ENCODE measurements around the gene CCNL2. TPM values are rescaled to one million over a fixed set of nuclear protein-coding genes. Genes with fewer than 3 reads are reported as not detected.

CCNL2 gene
- polyA plus RNA-seq, 2 of the 4 experiments (the other 2 are of a cell fraction) = 85.5 to 111 TPM

DNA sequence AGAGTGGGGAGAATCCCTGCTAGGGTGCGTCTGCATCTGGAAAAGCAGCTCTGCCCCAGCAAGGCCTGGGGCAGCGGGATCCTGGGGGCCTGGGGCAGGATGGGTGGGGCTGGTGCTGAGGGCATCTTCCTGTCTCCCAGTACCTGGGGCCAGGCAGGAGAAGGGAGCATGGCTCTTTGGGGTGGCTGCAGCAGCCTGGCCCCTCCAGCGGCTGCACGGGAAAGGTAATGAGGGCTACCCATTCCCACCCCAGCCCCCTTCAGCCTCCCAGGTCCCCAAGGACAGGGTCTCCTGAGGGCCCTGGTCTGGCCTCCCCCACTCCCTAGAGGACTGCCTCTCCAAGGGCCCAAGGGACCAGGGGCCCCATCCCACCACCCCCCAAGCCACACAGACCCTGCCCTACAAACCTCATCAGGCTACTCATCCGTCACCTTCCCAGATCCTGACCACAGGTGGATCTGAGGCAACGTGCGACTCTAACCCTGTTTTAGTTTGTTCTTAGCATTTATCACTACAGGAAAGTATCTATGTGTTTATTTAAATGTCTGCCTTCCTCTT, 22.9 kb upstream of the CCNL2 start (continued):
- TF ChIP-seq, protein P1, sequence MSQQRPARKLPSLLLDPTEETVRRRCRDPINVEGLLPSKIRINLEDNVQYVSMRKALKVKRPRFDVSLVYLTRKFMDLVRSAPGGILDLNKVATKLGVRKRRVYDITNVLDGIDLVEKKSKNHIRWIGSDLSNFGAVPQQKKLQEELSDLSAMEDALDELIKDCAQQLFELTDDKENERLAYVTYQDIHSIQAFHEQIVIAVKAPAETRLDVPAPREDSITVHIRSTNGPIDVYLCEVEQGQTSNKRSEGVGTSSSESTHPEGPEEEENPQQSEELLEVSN (IDR thresholded peaks at IDR 0.05; ENCODE audit: borderline replicate concordance, low read depth) = no peak
- no peak for TF ChIP-seq SREBF2 (IDR thresholded peaks at IDR 0.05)

DNA sequence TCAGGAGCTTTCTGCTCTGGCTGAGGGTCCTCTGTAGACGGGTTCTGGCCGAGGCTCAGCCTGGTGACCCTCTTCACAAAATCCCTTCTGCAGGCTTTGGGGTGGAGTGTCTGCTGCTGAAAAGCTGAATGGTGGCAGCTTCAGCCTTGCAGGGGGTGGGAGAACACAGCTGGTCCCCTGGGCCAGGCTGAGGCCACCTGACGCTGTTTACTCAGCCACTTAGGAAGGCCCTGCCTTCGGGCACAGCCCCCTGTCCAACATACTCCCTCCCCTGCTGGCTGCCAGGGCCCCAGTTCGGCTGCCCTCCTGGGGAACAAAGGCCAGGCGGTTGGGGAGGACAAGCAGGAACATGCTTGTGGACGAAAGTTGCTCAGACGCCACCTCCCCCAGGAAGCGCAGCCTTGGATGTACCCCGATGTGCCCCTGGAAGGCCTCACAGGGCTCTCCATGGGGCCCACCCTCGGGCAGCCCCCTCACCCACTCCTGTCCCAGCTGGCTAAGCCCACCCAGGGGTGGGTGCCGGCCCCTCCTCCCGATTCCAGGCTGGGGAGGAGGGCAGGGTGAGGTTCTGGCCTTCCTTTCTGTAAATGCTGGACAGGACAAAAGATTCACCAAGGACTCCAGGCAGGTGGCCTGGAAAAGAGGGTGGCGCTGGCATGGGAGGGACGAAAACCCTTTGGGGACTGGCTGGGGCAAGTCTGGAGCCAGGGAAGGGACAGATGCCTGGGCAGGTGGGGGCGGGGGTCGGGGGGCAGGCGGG, 22.2 kb upstream of the CCNL2 start, which contains the start of gene ANKRD65:
ANKRD65 (minus strand) TSS at position 130 of the 760 bp plus-strand sequence. CDS start 271 bp downstream, outside the sequence.
- Histone ChIP-seq H3K9me3 (no peaks in the 10 kb centered on the region), H3K4me1 (0 out of 3 replicates have a peak, but pooled peaks cover 3% of the 10 kb centered on the region), H3K27ac (peak within 1 kb of the TSS in 1 of 2 experiments; percentile 52; a peak in 2 of 6 replicates), H3K4me2 (no peak within 1 kb of the TSS), H3K4me3 (no peak within 1 kb of the TSS)
- 77% methylated on average over 7 of the region's 18 CpGs for WGBS (ENCODE audit: missing lambda C conversion rate)
- POLR2A ChIA-PET = no interaction called here
- no peak for FAIRE-seq
- CTCF ChIA-PET = no interaction called here
- no peak for DNase-seq (ENCODE audit: low read depth in 1 of 2, low spot score in 1 of 2)
- no peak for TF ChIP-seq TP53 (CRISPR knock-in tag; IDR thresholded peaks at IDR 0.05)
- TF ChIP-seq MAFK (IDR thresholded peaks at IDR 0.05; ENCODE audit: partially characterized antibody) = no peak
- no peak for ATAC-seq

DNA sequence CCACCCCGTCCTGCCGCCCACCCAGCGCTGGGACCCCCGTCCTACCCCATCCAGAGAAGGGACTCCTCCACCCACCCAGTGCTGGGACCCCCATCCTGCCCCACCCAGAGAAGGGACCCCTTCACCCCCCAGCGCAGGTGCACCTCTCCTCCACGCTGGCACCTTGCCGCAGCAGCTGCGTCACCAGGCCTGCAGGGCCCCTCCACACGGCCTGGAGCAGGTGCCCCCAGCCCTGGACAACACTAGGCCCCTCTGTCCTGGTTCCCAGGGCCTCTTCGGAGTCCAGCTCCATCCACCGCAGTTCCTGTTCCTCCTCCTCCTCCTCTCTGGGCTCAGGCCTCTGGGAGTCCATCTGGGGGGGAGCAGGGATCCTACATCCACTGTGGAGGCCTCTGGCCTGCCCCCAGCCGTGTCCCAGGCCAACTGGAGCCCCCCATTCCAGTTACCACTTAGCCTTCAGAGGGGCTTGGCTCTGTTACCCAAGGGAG, 21.6 kb upstream of the CCNL2 start:
- DNase-seq (ENCODE audit: low read depth in 1 of 2, low spot score in 1 of 2) (no peak), ATAC-seq (no peak), FAIRE-seq (no peak)
- Histone ChIP-seq H3K27ac (no peak overlapping the region), H3K4me3 (no peak overlapping the region), H3K9me3 (no peaks in the 10 kb centered on the region), H3K4me1 (0 out of 3 replicates have a peak, but pooled peaks cover 3% of the 10 kb centered on the region), H3K4me2 (no peak overlapping the region)
- WGBS (ENCODE audit: missing lambda C conversion rate) = 33% methylated on average over 1 of the region's 12 CpGs
- no peak for TF ChIP-seq GATA3 (IDR thresholded peaks at IDR 0.05; ENCODE audit: borderline replicate concordance)
- no peak for TF ChIP-seq ZC3H11A (IDR thresholded peaks at IDR 0.05)
- no peak for TF ChIP-seq JUN (IDR thresholded peaks at IDR 0.05)
- no peak for TF ChIP-seq TFCP2L1 (CRISPR knock-in tag; IDR thresholded peaks at IDR 0.05)
- TF ChIP-seq SREBF2 (IDR thresholded peaks at IDR 0.05) = no peak
- no peak for TF ChIP-seq TP53 (CRISPR knock-in tag; IDR thresholded peaks at IDR 0.05)
- TF ChIP-seq RARB (CRISPR knock-in tag; IDR thresholded peaks at IDR 0.05) = no peak
- POLR2A ChIA-PET = no interaction called here
- CTCF ChIA-PET = interaction anchor here (0.6 kb wide), 1 partner anchor 10 kb away, joined by 3 read pairs; no protein-coding TSS in a partner anchor

DNA sequence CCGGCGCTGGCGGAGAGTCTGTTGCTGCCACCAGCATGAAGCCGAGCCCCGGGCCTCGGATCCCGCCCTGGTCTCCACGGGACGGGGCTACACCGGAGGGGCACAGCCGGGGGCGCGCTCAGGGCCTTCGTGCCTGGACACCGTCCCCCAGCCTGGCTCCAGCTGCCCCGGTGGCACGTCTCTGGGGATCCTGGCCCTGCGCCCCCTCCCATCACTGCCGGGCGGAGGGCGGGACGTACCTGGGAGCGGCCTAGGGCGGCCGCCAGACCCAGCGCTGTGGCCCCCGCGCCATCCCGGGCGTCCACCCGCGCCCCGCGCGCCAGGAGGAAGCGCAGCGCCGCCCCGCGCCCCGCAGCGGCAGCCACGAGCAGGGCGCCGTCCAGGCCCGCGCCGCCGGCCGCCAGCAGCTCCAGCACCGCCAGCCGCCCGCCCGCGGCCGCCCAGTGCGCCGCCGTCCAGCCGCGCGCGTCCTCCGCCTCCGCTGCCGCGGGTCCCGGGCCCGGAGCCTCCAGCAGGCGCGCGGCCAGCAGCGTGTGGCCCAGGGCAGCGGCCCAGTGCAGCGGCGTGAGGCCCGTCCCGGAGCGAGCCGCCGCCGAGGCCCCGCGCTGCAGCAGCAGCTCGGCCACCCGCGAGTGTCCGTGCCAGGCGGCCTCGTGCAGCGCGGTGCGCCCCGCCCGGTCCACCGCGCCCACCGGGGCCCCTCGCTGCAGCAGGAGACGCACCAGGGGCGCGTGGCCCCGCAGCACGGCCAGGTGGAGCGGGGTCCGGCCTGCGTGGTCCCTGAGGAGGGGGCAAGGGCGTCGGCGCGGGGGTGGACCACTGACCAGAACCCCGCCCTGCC, 20.9 kb upstream of the CCNL2 start:
- DNase-seq (ENCODE audit: low read depth in 1 of 2, low spot score in 1 of 2) (no peak), ATAC-seq (no peak), FAIRE-seq (no peak)
- WGBS (ENCODE audit: missing lambda C conversion rate) = 91% methylated on average over 20 of the region's 112 CpGs
- ChIA-PET CTCF (interaction anchor here (0.6 kb wide), 1 partner anchor 11 kb away, joined by 3 read pairs; no protein-coding TSS in a partner anchor), POLR2A (no interaction called here)
- Histone ChIP-seq H3K4me1 (0 out of 3 replicates have a peak, but pooled peaks cover 3% of the 10 kb centered on the region), H3K27ac (no peak overlapping the region), H3K4me2 (no peak overlapping the region), H3K9me3 (no peaks in the 10 kb centered on the region), H3K4me3 (no peak overlapping the region)
- TF ChIP-seq, protein P2, sequence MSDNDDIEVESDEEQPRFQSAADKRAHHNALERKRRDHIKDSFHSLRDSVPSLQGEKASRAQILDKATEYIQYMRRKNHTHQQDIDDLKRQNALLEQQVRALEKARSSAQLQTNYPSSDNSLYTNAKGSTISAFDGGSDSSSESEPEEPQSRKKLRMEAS (IDR thresholded peaks at IDR 0.05) = no peak
- TF ChIP-seq SREBF2 (IDR thresholded peaks at IDR 0.05) = no peak
- no peak for TF ChIP-seq MAFK (IDR thresholded peaks at IDR 0.05; ENCODE audit: partially characterized antibody)
- TF ChIP-seq, protein P3, sequence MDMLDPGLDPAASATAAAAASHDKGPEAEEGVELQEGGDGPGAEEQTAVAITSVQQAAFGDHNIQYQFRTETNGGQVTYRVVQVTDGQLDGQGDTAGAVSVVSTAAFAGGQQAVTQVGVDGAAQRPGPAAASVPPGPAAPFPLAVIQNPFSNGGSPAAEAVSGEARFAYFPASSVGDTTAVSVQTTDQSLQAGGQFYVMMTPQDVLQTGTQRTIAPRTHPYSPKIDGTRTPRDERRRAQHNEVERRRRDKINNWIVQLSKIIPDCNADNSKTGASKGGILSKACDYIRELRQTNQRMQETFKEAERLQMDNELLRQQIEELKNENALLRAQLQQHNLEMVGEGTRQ (IDR thresholded peaks at IDR 0.05) = no peak
- TF ChIP-seq RAD21 (conservative IDR thresholded peaks at IDR 0.05 in 1 of 2, IDR thresholded peaks at IDR 0.05 in 1 of 2) = no peak
- TF ChIP-seq ZC3H11A (IDR thresholded peaks at IDR 0.05) = no peak
- TF ChIP-seq CEBPB (IDR thresholded peaks at IDR 0.05) = no peak
- TF ChIP-seq CBX8 (IDR thresholded peaks at IDR 0.05) = no peak
- no peak for TF ChIP-seq CHD4 (IDR thresholded peaks at IDR 0.05; ENCODE audit: borderline replicate concordance)
- no peak for TF ChIP-seq HDAC2 (IDR thresholded peaks at IDR 0.05)
- no peak for TF ChIP-seq FOSB (CRISPR knock-in tag; IDR thresholded peaks at IDR 0.05)
- no peak for TF ChIP-seq FOSL2 (IDR thresholded peaks at IDR 0.05)
- no peak for TF ChIP-seq FOSL2 (CRISPR knock-in tag; IDR thresholded peaks at IDR 0.05)
- no peak for TF ChIP-seq KDM1A (IDR thresholded peaks at IDR 0.05; ENCODE audit: low read depth)
- TF ChIP-seq TP53 (CRISPR knock-in tag; IDR thresholded peaks at IDR 0.05) = no peak
- TF ChIP-seq EHMT2 (IDR thresholded peaks at IDR 0.05; ENCODE audit: low read depth) = no peak
- TF ChIP-seq RARB (CRISPR knock-in tag; IDR thresholded peaks at IDR 0.05) = no peak
- TF ChIP-seq PHF8 (IDR thresholded peaks at IDR 0.05; ENCODE audit: borderline replicate concordance, low read depth) = no peak
- TF ChIP-seq, protein P4, sequence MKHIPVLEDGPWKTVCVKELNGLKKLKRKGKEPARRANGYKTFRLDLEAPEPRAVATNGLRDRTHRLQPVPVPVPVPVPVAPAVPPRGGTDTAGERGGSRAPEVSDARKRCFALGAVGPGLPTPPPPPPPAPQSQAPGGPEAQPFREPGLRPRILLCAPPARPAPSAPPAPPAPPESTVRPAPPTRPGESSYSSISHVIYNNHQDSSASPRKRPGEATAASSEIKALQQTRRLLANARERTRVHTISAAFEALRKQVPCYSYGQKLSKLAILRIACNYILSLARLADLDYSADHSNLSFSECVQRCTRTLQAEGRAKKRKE (CRISPR knock-in tag; IDR thresholded peaks at IDR 0.05; ENCODE audit: low read depth) = no peak
- TF ChIP-seq, protein P5, sequence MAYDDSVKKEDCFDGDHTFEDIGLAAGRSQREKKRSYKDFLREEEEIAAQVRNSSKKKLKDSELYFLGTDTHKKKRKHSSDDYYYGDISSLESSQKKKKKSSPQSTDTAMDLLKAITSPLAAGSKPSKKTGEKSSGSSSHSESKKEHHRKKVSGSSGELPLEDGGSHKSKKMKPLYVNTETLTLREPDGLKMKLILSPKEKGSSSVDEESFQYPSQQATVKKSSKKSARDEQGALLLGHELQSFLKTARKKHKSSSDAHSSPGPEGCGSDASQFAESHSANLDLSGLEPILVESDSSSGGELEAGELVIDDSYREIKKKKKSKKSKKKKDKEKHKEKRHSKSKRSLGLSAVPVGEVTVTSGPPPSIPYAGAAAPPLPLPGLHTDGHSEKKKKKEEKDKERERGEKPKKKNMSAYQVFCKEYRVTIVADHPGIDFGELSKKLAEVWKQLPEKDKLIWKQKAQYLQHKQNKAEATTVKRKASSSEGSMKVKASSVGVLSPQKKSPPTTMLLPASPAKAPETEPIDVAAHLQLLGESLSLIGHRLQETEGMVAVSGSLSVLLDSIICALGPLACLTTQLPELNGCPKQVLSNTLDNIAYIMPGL (CRISPR knock-in tag; IDR thresholded peaks at IDR 0.05; ENCODE audit: borderline replicate concordance) = no peak
